RWPE1 (cell line): Measurements from ENCODE around the gene CTSA.
"Not testable (repeated sequence)": the region's sequence is repeated elsewhere in the genome, so short reads cannot be mapped to it uniquely, and the experiment has no call there.

Experiments used
- CTCF ChIA-PET: fragments of 350-600 bp; sonication (Branson Sonifier 250); formaldehyde crosslinking; extraction: SDS; loops from one replicate; lab custom pipeline; 2021; lab: Yijun Ruan, JAX
- POLR2A ChIA-PET: fragments of 400-600 bp; formaldehyde crosslinking; extraction: SDS; loops from one replicate; lab custom pipeline; 2020; ENCODE audit warnings: antibody characterized with exemption; ENCODE audit not compliant: low non-redundant PET; lab: Yijun Ruan, JAX
- DNase-seq: peaks from one replicate; pipeline ENCODE4 v3.0.0; 2012; ENCODE audit warnings: low spot score
- H3K27ac ChIP-seq: fragments of 450-650 bp; 2 replicates; pipeline ENCODE4 v1.5.1; 2017
- TF ChIP-seq, protein P1 (sequence below): fragments of 450-650 bp; conservative IDR thresholded peaks from 2 replicates; pipeline ENCODE4 v1.5.1; 2017; ENCODE audit warnings: low read depth, mild to moderate bottlenecking

Gene CTSA

DNA sequence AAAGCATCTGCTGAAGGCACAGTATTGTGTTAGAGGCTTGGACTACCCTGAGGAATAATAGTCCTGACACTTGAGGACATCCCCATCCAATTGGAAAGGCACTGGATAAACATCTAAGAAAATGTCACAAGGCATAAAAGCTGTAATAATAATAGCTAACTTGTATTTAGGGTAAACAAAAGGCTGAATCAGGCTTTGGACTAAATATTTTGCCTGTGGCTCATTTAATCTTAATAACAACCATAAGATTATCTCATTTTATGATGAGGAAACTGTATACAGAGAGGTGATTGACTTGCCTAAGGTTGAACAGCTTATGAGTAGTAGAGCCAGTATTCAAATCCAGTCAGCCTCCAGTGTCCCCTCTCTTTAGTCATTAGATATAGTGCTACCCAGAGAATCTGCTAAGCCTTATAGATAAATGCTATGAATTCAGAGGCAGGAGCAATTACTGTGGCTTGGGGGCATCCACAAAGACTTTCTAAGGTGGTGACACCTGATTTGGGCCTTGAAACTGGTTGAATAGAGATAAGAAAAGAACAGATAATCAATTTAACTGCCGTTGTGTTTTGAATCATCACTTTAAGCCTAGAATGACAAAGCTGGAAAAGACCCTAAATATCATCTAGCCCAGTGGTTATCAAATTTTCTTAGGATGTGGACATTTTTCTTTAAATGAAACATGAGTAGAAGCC lies 17.6 kb upstream of the CTSA start:
- no peak overlapping the region for H3K27ac ChIP-seq
- DNase-seq: no peak
- ChIA-PET CTCF (interaction anchor here (0.6 to 1.0 kb wide), 2 partner anchors 21 to 830 kb away, joined by 3 read pairs; no protein-coding TSS in a partner anchor), POLR2A (interaction anchor here (0.8 kb wide), 1 partner anchor 491 kb away, joined by 3 read pairs; no protein-coding TSS in a partner anchor)
- TF ChIP-seq, protein P1, sequence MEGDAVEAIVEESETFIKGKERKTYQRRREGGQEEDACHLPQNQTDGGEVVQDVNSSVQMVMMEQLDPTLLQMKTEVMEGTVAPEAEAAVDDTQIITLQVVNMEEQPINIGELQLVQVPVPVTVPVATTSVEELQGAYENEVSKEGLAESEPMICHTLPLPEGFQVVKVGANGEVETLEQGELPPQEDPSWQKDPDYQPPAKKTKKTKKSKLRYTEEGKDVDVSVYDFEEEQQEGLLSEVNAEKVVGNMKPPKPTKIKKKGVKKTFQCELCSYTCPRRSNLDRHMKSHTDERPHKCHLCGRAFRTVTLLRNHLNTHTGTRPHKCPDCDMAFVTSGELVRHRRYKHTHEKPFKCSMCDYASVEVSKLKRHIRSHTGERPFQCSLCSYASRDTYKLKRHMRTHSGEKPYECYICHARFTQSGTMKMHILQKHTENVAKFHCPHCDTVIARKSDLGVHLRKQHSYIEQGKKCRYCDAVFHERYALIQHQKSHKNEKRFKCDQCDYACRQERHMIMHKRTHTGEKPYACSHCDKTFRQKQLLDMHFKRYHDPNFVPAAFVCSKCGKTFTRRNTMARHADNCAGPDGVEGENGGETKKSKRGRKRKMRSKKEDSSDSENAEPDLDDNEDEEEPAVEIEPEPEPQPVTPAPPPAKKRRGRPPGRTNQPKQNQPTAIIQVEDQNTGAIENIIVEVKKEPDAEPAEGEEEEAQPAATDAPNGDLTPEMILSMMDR: no peak

DNA sequence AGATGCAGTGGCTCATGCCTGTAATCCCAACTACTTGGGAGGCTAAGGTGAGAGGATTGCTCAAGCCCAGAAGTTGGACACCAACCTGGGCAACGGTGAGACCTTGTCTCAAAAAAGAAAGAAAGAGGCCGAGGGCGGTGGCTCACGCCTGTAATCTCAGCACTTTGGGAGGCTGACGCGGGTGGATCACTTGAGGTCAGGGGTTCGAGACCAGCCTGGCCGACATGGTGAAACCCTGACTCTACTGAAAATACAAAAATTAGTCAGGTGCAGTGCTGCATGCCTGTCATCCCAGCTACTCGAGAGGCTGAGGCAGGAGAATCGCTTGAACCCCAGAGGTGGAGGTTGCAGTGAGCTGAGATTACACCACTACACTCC lies 17.0 kb upstream of the CTSA start:
- POLR2A ChIA-PET: interaction anchor here (0.6 kb wide), 1 partner anchor 61 kb away, joined by 4 read pairs; no protein-coding TSS in a partner anchor
- CTCF ChIA-PET: interaction anchor here (1.0 kb wide), 1 partner anchor 64 kb away, joined by 3 read pairs; no protein-coding TSS in a partner anchor
- DNase-seq, H3K27ac ChIP-seq: not testable (repeated sequence)

DNA sequence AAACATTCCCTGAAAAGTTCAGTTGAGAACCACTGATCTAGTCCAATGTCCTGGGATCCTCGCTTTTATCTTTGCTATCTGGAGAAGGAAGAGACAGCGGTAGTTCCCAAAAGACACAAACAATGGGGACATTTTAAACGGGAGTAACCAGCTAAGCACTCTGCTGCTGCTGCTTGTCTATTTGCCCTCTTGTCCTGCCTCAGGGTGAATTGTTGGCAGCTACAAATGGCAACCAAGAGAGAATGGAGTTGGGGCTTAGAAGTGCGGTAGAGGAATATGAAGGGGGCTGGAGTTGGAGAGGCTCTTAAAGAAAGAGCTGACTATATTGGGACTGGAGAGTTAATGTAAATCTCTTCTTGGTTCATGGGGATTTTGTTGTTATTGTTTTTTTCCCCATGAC lies 16.6 kb upstream of the CTSA start:
- ChIA-PET CTCF (interaction anchor here (0.6 to 1.0 kb wide), 2 partner anchors 63 to 1142 kb away, joined by 3 read pairs; no protein-coding TSS in a partner anchor), POLR2A (interaction anchor here (0.6 kb wide), 1 partner anchor 60 kb away, joined by 4 read pairs; no protein-coding TSS in a partner anchor)
- no peak for DNase-seq
- TF ChIP-seq, protein P1: no peak
- H3K27ac ChIP-seq: no peak overlapping the region

GRCh38 chr20:45878076-45878761 lies 12.9 kb upstream of the CTSA start:
- no peak overlapping the region for H3K27ac ChIP-seq
- CTCF ChIA-PET: interaction anchor here (0.5 to 0.8 kb wide), 5 partner anchors 13 to 428 kb away, joined by 3 to 4 read pairs (median 3); partner anchors contain the start of genes CTSA and NEURL2
- POLR2A ChIA-PET: no interaction called here
- TF ChIP-seq, protein P1: no peak
- no peak for DNase-seq

- CTCF ChIA-PET: interaction anchor here (0.6 to 1.3 kb wide), 4 partner anchors 9 to 876 kb away, joined by 3 read pairs; no protein-coding TSS in a partner anchor
- TF ChIP-seq, protein P1: no peak
- peak; percentile 100 for DNase-seq
- POLR2A ChIA-PET: interaction anchor here (0.5 to 1.0 kb wide), 5 partner anchors 9 to 459 kb away, joined by 3 to 7 read pairs (median 3); partner anchors contain the start of genes CTSA and NEURL2
- H3K27ac ChIP-seq: peak within 1 kb of the TSS; percentile 66
These were observed 9.9 kb upstream of the CTSA start, which contains the start of gene ZSWIM1 for GRCh38 chr20:45880988-45881788. Gene ZSWIM1, plus strand, starts transcription at chr20:45881227. Its CDS starts 1,366 bp downstream, at chr20:45882593.

DNA sequence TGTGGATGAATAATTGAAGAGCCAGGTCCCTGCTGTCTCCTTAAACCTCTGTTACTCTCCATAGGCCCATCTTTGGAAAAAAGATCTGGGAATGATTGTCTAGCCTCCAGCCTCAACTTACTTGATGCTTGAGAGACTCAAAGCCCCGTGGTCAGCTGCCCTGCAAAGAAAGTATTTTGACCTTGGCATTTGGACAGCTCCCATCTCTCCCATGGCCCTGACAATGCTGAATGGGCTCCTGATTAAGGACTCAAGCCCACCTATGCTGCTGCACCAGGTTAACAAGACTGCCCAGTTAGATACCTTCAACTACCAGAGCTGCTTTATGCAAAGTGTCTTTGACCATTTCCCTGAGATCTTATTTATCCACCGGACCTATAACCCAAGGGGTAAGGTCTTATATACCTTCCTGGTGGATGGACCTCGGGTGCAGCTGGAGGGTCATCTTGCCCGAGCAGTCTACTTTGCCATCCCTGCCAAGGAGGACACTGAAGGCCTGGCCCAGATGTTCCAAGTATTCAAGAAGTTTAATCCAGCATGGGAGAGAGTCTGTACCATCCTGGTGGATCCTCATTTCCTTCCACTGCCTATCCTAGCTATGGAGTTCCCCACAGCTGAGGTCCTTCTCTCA lies 8.6 kb upstream of the CTSA start:
- peak overlapping the region; percentile 25 for H3K27ac ChIP-seq
- TF ChIP-seq, protein P1: no peak
- DNase-seq: no peak
- POLR2A ChIA-PET: no interaction called here
- CTCF ChIA-PET: interaction anchor here (0.6 to 1.3 kb wide), 3 partner anchors 87 to 947 kb away, joined by 3 read pairs; no protein-coding TSS in a partner anchor
